ENCODE measurements around the gene MDM2.

Gene MDM2

DNA sequence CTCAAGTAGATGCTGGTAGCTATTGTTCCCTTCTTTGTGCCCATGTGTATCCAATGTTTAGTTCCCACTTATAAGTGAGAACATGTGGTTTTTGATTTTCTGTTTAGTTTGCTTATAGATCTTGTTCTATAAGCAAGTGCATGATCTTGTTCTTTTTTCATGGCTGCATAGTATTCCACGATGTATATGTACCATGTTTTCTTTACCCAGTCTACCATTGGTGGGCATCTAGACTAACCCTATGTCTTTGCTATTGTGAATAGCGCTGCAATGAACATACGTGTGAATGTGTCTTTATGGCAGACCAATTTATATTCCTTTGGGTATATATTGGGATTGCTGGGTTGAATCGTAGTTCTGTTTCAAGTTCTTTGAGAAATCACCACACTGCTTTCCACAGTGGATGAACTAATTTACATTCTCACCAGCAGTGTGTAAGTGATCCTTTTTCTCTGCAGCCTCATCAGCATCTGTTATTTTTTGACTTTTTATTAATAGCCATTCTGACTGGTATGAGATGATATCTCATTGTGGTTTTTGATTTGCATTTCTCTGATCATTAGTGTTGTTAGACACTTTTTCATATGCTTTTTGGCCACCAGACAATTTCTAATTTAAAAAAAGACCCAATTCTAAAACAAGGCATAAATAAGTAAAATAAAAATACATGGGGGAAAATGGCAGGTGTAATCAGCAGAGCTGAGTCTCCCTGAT, 74.4 kb downstream of the MDM2 start:
- DNase-seq = no peak

DNA sequence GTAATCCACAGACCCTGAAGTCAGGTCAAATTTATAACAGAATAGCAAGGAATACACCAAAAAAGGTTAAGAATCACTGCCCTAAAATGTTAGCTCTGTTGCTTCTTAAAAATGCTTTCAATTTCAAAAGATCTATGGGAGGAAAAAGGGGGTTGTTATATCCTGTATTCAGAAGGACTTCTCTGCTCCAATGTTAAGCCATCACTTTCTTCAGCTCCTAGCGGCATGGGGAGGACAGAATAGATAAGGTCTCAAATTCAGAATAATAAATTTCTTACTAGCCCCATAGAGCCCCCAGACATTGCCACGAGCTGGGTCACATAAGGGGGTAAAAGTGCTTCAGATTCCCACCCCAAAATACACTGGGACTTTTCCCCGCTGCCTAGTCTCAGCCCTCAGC, 75.2 kb downstream of the MDM2 start:
- no peak for DNase-seq

DNA sequence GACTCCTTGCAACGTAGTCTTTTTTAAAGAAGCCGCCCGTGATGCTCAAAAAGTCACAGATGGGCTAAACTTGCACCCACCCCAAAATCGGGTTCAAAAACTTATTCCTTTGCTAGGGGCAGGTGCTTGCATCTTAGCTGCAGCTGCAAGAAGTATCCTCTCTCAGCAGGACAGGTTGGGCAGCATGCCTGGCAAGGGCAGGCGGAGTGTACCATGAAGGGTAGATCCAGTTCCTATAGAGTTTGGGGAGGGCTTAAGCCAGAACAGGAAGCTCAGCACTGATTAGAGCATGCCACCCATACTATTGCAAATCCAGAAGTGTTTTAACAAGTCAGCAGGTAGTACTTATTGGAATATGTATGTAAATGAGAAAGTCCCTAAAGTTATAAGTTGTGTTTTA, 76.3 kb downstream of the MDM2 start:
- no peak for DNase-seq

DNA sequence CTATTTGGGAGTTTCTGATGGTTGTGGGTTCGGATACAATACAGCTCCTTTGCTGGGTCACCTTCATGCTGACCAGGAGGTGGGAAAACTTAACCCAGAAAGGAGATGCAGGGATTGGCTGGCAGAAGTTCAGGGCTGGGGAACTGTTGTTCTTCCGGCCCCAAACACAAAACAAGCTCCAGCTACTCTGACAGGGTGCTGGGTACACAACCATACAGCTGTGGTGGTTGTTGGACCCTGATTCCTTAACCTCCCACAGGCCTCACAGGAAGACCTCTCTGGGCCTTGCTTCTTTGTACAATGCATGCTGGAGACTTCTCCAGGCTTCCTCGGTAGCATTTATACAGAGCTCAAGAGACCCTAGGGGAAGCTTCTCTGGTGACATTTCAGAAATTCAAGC, 77.4 kb downstream of the MDM2 start:
- DNase-seq = no peak

DNA sequence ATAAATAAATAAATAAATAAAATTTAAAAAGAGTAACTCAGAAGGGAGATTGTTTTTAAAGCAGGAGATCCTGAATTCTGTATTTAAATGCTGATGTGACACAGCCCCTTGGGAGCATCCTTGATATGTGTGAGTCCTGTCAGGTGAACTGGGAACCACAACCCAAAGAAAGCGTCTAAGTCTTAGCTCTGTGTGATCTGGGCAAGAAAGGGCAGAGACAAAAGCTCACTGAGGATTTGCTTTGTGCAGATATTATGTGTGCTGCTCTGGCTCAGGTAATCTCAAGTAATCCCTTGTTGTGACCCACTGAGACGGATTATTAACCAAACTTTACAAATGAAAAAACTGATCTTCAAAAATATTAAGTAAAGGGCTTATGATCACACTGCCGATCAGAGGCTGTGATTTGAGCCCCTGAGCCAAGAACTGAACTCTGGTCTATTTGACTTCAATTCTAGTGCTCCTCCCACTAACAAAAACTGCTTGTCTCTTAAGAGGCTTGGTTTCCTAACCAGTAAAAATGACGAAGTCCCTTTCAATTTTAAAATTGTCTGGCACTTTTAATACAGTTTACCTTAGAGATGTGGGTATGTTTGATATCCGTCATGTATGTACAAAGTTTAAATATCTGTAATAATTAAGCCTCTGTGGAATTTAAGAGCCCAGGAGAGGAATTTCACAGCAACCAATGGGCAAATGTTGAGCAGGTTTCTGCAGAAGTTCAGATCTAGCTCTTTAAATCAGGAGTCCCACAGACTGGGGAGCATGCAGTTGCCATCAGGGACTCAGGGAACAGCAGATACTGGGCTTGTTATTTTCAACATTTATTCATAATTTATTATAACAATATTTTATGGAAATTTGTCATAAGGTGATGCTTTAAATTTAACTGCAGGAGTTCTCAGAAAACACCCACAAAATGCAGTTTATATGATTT, 78.9 kb downstream of the MDM2 start:
- DNase-seq = no peak

DNA sequence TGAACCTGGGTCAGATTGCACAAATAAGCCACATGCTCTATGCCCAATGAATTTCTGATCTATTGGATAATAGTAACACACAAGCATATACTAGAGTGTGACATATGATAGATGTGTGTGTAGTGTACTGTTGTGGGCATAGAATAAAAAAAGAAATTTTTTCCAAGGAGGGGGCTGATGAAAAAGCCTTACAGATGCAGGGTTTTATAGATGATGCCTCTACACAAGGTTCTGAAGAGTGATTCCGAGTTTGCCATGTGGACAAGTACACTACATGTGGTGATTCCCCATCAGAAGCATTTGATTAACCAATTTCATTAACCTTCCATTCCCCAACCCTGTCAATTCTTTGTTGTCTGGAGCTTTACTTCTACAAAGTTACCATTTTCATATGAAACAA, 79.7 kb downstream of the MDM2 start:
- no peak for DNase-seq

DNA sequence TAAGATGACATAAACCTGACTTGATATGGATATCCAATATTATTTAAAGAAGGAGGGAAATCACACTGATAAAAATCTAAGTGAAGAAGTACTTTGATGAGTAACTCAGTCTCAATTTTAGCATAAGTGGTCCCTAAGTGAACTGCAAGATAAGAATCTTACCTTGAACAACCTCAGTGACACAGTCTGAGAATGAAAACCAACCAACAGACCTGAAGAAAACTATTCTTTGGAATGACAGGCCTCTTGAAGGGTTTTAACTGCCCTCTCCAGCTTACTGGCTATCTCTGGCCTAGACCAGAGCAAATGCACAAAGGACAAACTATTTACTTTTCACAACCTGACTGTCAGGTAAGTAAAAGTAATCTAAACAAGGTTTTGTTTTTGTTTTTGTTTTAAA, 80.3 kb downstream of the MDM2 start:
- no peak for DNase-seq

DNA sequence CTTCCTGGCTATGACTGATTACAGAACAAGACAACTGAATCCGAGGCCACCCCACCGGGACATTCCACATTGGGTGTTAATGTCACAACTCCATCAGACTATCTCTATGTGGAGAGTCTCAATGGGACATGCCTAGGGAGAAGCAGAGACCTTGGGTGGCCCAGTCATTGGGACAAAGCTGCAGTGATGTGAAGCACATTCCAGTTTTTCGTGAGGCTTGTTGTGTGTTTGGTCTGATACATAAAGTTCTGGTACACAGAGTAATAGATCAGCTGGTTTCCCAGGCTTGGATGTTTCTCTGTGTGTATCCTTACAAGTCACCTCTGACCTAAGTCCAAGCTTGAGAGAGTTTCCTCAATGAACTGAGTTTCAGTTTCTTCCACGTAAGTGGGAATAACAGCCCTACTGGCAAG, 82.7 kb downstream of the MDM2 start:
- DNase-seq = no peak

DNA sequence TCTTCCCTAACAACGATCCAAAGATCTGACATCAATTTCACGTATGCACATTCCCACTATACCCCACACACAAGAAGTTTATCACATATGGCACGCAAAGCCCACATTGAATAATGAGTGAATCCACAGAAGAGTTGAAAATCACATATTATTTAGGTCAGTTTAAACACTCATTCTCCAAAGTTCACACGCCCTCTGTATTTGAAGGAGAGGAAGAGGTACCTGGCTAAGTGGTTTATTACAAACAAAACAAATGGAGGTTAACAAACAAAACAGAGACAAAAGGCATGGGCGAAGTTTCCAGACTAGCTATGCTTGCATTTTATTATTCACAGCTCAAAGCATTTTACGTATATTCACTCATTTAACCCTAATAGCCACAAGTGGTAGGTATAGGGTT, 83.2 kb downstream of the MDM2 start:
- no peak for DNase-seq

DNA sequence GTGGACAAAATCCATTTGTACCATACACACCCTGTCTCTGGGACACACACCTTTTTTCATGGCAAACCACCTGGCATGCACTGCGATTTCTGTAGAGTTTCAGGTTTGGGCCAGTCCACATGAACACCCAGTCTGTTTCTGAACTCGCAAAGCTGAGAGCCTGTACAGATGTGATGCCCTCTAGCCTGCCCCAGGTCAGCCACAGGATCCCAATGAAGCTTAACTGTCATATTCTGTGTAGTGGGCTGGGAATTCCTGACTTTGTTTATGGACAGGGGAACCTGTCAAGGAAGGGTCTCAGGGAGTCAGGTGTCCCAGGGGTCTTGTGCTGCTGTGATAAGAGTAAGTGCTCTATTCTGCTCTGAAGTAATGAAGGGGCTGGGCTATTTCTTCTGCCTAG, 85.2 kb downstream of the MDM2 start:
- DNase-seq = no peak

DNA sequence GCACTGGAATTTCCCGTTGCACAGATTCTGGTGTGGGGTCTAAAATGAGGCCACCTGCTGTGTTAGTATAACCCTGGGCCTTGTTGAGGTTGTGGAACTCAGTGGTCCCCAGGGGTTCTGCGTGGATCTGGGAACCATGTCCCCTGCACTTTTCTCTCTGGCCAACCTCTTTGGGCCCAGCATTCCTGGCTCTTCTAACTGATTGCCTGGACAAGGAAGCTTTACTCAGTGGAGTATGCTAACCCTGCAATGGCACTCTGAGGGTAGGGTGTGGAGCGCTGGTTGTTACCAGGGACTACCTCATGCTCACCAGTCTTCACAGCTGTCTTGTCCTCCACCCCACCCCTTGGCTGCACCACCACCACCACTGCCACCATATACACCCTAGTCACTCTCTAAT, 85.8 kb downstream of the MDM2 start:
- DNase-seq = no peak

DNA sequence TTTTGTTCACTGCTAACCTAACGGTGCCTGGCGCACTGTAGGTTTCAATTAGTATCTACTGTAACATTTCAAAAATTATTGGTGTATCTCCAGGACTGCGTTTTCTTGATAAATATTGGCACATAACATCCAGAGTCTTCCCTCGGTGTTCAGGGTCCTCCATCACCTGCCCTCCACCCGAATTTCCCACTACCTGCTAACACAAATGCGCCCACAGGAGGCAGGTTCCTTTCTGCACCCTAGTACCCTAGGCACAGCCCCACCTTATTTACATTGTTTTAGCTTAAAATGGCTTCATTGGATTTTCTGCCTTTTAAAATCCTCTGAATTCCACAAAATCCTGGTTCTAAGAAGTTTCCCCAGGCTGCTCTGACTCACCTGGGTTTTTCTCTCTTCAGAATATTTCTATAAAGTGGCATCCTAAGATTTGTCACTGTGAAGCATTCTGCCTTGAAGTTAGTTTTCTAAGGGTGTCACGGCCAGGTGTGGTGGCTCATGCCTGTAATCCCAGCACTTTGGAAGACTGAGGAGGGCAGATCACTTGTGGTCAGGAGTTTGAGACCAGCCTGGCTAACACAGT, 86.4 kb downstream of the MDM2 start:
- no peak for DNase-seq

DNA sequence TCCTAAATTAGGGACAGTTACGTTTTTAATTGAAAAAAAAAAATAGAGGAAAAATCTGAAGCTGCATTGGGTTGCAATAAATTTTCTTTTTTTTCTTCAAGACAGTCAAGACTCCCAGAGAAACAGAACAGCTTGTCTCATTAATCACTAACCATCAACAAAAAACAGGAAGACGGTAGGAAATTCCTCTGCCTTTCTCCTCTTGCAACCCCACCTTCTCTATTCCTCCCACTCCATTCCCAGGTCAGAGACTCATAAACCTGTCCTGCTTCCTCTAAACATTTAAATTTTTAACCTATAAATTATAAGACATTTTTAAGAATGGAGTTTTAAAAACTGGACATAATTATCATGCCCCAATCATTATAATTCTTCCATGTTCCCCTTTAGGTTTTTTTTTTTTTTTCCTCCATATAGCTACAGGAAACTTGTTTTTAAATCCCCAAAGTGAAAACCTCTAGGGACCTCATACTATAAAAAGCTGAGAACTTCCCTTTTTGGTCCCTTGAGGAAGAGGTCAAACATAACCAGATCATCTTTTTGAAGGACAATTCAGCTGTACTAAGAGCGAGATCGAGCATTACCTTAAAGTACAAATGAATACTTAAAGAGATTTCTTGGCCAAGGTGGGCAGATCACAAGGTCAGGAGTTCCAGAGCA, 89.0 kb downstream of the MDM2 start:
- DNase-seq = no peak

DNA sequence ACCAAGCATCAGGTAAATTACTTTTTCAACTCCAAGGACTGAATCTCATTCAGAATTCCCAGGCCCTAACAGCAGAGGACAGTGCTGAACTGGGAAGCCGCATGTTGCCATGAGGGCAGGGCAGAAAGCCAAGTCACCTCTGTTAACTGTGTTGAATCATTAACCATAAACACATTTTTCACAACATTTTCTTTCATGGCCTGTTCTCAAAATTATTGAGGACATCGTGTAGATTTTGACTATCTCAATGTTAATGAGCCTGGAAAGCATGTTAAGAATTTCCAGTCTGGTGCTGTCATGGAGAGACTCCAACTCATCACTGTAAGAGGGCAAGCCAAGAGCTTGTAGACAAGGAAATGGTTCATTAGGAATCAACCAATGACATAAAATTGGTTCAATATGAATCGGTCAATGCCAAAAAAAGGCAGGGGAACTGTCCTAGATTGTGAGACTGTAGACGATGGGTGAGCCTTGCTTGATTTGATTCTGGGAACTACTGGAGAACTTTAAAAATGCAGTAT, 91.3 kb downstream of the MDM2 start:
- no peak for DNase-seq

DNA sequence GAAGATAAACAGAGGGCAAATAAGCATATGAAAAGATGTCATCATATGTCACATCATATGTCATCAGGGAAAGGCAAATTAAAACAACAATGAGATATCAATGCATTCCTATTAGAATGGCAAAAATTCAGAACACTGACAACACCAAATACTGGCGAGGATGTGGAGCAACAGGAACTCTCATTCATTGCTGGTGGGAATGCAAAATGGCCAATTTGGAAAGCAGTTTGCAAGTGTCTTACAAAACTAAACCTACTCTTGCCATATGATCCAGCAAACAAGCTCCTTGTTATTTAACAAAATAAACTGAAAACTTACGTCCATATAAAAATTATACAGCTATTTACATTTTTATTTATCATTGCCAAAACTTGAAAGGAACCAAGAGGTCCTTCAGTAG, 92.3 kb downstream of the MDM2 start:
- DNase-seq = no peak
